Heart right ventricle (tissue), 16 donors: ENCODE data around the gene TENM4. TPM values are rescaled to one million over a fixed set of nuclear protein-coding genes. Genes with fewer than 3 reads are reported as not detected.

Experiments
- ATAC-seq, 8 donors: fragments of 200-7000 bp; cut with Tn5 transposase; one replicate each; pipeline ENCODE4 v1.9.1; 2020; ENCODE audit warnings: mild to moderate bottlenecking in 8 of 8, moderate library complexity in 8 of 8, moderate number of reproducible peaks in 1 of 8
- DNase-seq, 2 donors: peaks; one replicate each; pipeline ENCODE4 v3.0.0-alpha.2; 2020
- H3K27ac ChIP-seq, 10 donors: fragments of 200-600 bp; sonication (generic) in 2 of 10; one replicate each; pipeline versions ENCODE4 v1.5.0 to v1.8.0; 2020 to 2022; ENCODE audit warnings: mild to moderate bottlenecking in 3 of 10
- H3K27me3 ChIP-seq, 7 donors: fragments of 200-600 bp; one replicate each; pipeline ENCODE4 v1.8.0; 2021 to 2022; ENCODE audit warnings: mild to moderate bottlenecking in 2 of 7
- H3K36me3 ChIP-seq, 9 donors: fragments of 200-600 bp; sonication (generic) in 1 of 9; one replicate each; pipeline versions ENCODE4 v1.5.0 to v1.8.0; 2020 to 2022; ENCODE audit warnings: mild to moderate bottlenecking in 2 of 9
- H3K4me1 ChIP-seq, 9 donors: fragments of 200-600 bp; sonication (generic) in 1 of 9; one replicate each; pipeline versions ENCODE4 v1.5.0 to v1.8.0; 2020 to 2022; ENCODE audit warnings: mild to moderate bottlenecking in 4 of 9
- H3K4me3 ChIP-seq, 10 donors: fragments of 200-600 bp; sonication (generic) in 2 of 10; one replicate each; pipeline versions ENCODE4 v1.5.0 to v1.8.0; 2020 to 2022; ENCODE audit warnings: mild to moderate bottlenecking in 7 of 10, moderate library complexity in 2 of 10
- H3K9me3 ChIP-seq, 11 donors: fragments of 200-600 bp in 10 of 11; sonication (generic) in 2 of 11; one replicate each; pipeline versions ENCODE4 v1.5.0 to v1.8.0; 2013 to 2022; ENCODE audit warnings: mild to moderate bottlenecking in 2 of 11, control low read depth in 1 of 11, moderate library complexity in 1 of 11
- WGBS, 2 donors: extraction: QIAGEN DNeasy Blood & Tissue Kit; methylation state at CpG; one replicate each; pipeline ENCODE4 v1.1.7; 2013; ENCODE audit warnings: inconsistent platforms in 1 of 2; 5-methylcytosine and 5-hydroxymethylcytosine counted together
- intact Hi-C, 10 donors: fragments of 100-400 bp; cut with DNase I; formaldehyde crosslinking; loops; one replicate each; pipeline versions ENCODE4 v1.11.1 to v1.14.2; 2022
- polyA plus RNA-seq, 2 donors: library from polyadenylated mRNA; stranded (reverse); fragments of 200-250 nt; gene quantifications; one replicate each; pipeline ENCODE4 v1.2.3, GENCODE V29; 2013
- total RNA-seq, 10 donors: library from RNA; stranded (reverse); fragmentation: NEBNext Ultra II Directional in 3 of 10; extraction: Animal tissue kit (Norgen Biotek cat#: 25700) in 3 of 10; gene quantifications; one replicate each; pipeline versions ENCODE4 v1.2.1 to v1.2.4, GENCODE V29; 2021 to 2023
- TF ChIP-seq, protein P1 (sequence below), 9 donors: fragments of 200-600 bp; sonication (generic) in 2 of 9; IDR thresholded peaks; one replicate each; pipeline versions ENCODE4 v1.5.0 to v1.8.0; 2021 to 2022; ENCODE audit warnings: antibody characterized with exemption in 9 of 9, mild to moderate bottlenecking in 5 of 9, moderate library complexity in 1 of 9
- donor health status: Arrhythmogenic right ventricular cardiomyopathy.
- donor health status: ischemic (EF 13 %, LVEDD 7.1; RV severe dilation, severe dysfunction).
- donor health status: healthy with polysubstance abuse.
- donor health status: DM: no; HTN: yes; CAD: no.
- donor health status: DM: no; HTN: no; CAD: no.
- donor health status: ischemic (EF 25% LVEDD 6.9; RV normal size, moderate dysfunction).
- donor health status: ischemic (EF 25% LVEDD 5.7; RV mildly dilated, moderate dysfunction).
- donor health status: healthy.
- donor health status: DM: yes; HTN: yes; CAD: no.
- donor health status: Ischemic cardiomyopathy.
- donor health status: ischemic (EF 35%, LVEDD 5.7; RV mildly dilated, moderate dysfunction).
- donor health status: nonischemic (EF 11% LVEDD 7.7; RV severe dilation, severe dysfunction).
- donor health status: DM: yes; HTN: yes; CAD: no.
- donor health status: PGD.
- donor health status: ischemic (EF 29% LVEDD 5.4; RV normal size, mild dysfunction).
- donor health status: nonischemic (EF 23%, LVEDD 6.1; RV moderate dilation, normal function).

Gene TENM4
- total and polyA plus RNA-seq, 12 donors = 0.10 to 3.6 (median 0.91) TPM

DNA sequence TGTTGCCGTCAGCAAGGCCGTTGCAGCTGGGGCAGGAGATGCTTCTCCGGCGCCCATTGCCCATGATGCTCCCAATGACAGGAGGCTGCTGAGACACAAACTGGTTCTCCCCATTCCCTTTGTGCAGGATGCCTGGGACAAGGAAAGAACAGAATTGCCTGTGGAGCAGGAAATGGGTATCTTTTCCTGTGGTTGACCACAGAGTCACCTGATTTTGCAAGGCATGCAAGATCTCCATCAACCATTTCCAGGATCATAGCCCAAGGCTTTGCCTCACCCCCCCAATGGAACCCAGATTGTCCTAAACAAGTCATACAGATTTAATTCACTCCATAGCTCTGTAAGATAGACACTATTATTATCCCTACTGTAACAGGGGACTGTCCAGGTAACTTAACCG lies 718.0 kb downstream of the TENM4 start:
- no peak for DNase-seq
- WGBS, 2 donors = 96 to 97% methylated on average over 5 of the region's 5 CpGs
- peaks cover 0 to 5% (median 0%) of the 10 kb centered on the region in 9 donors for H3K4me1 ChIP-seq
- intact Hi-C loops = no loop called here
- TF ChIP-seq, protein P1, sequence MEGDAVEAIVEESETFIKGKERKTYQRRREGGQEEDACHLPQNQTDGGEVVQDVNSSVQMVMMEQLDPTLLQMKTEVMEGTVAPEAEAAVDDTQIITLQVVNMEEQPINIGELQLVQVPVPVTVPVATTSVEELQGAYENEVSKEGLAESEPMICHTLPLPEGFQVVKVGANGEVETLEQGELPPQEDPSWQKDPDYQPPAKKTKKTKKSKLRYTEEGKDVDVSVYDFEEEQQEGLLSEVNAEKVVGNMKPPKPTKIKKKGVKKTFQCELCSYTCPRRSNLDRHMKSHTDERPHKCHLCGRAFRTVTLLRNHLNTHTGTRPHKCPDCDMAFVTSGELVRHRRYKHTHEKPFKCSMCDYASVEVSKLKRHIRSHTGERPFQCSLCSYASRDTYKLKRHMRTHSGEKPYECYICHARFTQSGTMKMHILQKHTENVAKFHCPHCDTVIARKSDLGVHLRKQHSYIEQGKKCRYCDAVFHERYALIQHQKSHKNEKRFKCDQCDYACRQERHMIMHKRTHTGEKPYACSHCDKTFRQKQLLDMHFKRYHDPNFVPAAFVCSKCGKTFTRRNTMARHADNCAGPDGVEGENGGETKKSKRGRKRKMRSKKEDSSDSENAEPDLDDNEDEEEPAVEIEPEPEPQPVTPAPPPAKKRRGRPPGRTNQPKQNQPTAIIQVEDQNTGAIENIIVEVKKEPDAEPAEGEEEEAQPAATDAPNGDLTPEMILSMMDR (IDR thresholded peaks at IDR 0.05) = no peak
- no peak overlapping the region for H3K4me3 ChIP-seq
- H3K9me3 ChIP-seq = no peaks in the 10 kb centered on the region
- no peaks in the 10 kb centered on the region for H3K36me3 ChIP-seq
- peaks cover 0 to 4% (median 0%) of the 10 kb centered on the region in 7 donors for H3K27me3 ChIP-seq
- no peak for ATAC-seq
- H3K27ac ChIP-seq = no peak overlapping the region

DNA sequence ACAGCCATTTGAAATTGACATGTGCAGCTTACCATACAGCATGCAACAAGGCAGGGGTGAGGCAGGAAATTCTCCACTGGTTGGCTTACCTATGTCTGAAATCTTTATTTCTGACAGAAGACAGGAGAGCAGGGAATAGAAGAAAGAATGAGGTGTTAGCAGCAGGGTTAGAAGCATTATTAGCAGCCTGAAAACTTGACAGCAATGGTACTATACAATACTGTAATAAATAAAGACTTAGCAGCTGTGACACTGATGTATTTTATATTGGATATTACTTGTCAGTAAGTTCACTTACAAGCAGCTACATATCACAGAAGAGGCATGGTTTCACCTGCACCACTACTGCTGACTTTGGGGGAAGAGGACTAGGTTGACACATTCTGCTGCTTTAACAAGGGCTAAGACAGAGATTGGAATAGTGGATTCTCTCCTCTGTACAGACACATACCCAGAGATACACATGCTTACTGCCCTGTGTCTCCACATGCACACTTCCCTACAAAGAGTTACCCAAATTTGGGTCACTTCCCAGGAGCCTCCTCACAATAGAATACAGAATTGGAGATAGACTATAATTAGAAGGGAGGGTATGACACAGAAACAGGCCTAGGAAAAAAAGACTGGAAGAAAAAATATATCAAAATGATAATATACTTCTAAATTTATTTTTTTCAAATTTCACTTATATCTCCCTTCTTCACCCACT lies 720.4 kb downstream of the TENM4 start:
- TF ChIP-seq, protein P1 (IDR thresholded peaks at IDR 0.05) = no peak
- peak in 4 of 8 donors; percentile 34 to 69 (median 48) for ATAC-seq
- intact Hi-C loops = no loop called here

DNA sequence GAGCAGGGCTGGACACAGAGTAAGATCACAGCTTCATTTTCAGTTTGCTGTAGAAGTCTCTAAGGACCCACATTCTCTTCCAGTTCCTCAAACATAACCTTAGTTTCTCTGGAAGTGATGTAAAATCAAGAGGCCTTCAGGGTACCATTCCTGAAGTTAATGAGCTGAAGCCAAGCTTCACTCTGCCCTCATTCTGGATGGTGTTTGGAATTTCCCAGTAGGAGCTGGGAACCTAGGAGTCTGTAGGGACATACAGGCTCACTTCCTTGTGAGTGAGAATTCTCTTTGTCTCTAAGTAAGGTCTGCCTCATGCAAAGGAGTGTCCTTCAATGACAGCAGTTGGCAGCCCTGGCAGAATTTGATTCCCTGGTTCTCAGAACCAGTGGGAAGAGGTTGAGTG lies 723.8 kb downstream of the TENM4 start:
- Histone ChIP-seq H3K4me3 (no peak overlapping the region), H3K27me3 (peaks cover 0 to 6% (median 0%) of the 10 kb centered on the region in 7 donors), H3K27ac (no peak overlapping the region), H3K36me3 (no peaks in the 10 kb centered on the region), H3K9me3 (no peaks in the 10 kb centered on the region), H3K4me1 (peaks cover 0 to 5% (median 0%) of the 10 kb centered on the region in 9 donors)
- TF ChIP-seq, protein P1 (IDR thresholded peaks at IDR 0.05) = no peak
- intact Hi-C loops = loop anchor here in 4 of 10 donors (5.0 to 10.0 kb wide), 3 partner anchors 52 to 72 kb away; no protein-coding TSS in a partner anchor
- DNase-seq = no peak
- ATAC-seq = no peak

More for the DNA sequence above, 720.4 kb downstream of the TENM4 start:
- Histone ChIP-seq H3K9me3 (no peaks in the 10 kb centered on the region), H3K4me3 (no peak overlapping the region), H3K4me1 (peaks cover 0 to 5% (median 0%) of the 10 kb centered on the region in 9 donors), H3K36me3 (no peaks in the 10 kb centered on the region), H3K27me3 (peaks cover 0 to 4% (median 0%) of the 10 kb centered on the region in 7 donors), H3K27ac (no peak overlapping the region)
- no peak for DNase-seq

DNA sequence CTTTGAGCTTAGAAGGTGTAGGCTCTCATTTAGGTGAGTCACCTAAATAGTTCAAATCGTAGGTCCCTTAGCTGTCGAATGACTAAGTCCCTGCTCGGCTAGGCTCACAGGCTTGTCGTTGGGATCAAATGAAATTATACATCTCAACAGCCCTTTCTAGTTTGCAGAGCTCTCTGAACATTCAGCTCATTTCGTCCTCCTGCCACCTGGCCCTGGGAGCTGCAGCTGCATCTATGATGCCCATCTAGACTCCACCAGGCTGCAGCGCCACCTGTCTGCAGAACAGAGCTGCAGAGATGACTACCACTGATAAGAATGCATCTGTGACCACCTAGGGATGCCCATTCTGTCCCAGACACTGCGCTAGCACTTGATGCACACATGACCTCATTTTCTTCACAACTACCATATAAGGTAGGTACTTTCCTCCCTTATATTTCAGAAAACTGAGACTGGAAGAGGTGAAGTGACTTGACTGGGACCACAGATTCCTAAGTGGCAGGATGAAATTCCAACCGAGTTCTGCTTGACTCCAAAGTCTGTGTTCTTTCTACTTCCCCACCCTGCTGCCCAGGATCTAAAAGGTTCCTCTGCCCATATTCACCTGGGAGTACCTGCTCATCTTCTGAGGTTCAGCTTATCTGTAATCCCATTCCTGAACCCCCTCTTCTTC lies 725.1 kb downstream of the TENM4 start:
- peak in 1 of 2 donors; percentile 23 for DNase-seq
- intact Hi-C loops = loop anchor here in 4 of 10 donors (5.0 to 10.0 kb wide), 3 partner anchors 51 to 71 kb away; no protein-coding TSS in a partner anchor
- no peaks in the 10 kb centered on the region for H3K36me3 ChIP-seq
- TF ChIP-seq, protein P1 (IDR thresholded peaks at IDR 0.05) = peak; percentile 9 to 64 (median 50)
- no peaks in the 10 kb centered on the region for H3K9me3 ChIP-seq
- H3K27ac ChIP-seq = no peak overlapping the region
- H3K27me3 ChIP-seq = peaks cover 0 to 6% (median 0%) of the 10 kb centered on the region in 7 donors
- peaks cover 0 to 5% (median 0%) of the 10 kb centered on the region in 9 donors for H3K4me1 ChIP-seq
- WGBS, 2 donors = 63 to 71% methylated on average over 8 of the region's 8 CpGs
- no peak overlapping the region for H3K4me3 ChIP-seq
- no peak for ATAC-seq
